GM20000 (cell line): ENCODE data around the gene TBCE.

Source experiments
- DNase-seq: peaks from one replicate; pipeline ENCODE4 v3.0.0; 2012; ENCODE audit warnings: low spot score
- CTCF ChIP-seq: IDR thresholded peaks from 2 replicates; pipeline ENCODE4 v1.5.1; 2012; ENCODE audit warnings: mild to moderate bottlenecking, control low read depth; ENCODE audit errors: extremely low read depth, missing control alignments

TBCE gene

DNA sequence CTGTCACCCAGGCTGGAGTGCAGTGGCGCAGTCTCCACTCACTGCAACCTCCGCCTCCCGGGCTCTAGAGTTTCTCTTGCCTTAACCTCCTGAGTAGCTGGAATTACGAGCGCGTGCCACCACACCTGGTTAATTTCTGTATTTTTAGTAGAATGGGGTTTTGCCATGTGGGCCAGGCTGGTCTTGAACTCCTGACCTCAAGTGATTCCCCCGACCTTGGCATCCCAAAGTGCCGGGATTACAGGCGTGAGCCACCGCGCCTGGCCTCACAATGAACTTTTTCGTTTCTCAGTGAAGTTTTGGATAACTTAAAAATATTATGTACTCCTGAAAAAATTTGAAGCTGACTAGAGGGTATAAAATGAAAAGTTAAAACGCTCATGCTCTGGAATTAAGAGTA, 59.5 kb downstream of the TBCE start:
- no peak for TF ChIP-seq CTCF
- DNase-seq = no peak

- no peak for TF ChIP-seq CTCF
- DNase-seq = no peak
Observed at GRCh38 chr1:235427447-235427846, 60.2 kb downstream of the TBCE start.

DNA sequence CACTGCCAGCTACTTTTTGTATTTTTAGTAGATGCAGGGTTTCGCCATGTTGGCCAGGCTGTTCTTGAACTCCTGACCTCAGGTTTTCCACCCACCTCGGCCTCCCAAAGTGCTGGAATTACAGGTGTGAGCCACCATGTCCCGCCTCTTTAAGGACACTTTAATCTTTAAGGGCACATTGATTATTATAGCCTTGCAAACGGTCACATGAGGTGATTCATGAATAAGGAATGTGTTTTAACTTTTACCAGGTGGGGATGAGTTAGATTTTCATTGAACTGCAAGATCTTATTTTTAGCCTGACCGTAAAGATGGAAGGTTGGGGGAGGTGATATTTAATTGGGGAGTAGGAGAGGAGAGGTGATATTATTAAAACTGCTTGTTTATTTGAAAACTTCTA, 61.9 kb downstream of the TBCE start:
- DNase-seq = no peak
- no peak for TF ChIP-seq CTCF

DNA sequence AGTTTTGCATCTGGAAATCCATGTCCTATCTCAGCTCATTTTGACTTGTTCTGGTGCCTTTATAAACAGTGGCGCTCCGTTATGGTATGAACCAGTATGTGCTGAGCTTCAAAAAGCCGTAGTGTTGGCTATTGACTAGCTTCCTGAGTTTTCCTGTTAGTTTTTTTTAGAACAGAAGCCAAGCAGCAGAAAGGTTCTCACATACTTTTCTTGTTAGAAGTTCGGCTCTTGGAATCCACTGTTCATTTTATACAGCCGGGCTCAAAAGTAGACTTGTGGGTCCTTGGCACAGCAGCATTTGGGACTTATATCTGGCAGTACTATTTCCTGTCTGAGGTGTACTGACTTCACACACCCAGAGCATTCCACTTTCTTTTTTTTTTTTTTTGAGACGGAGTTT, 63.8 kb downstream of the TBCE start:
- no peak for DNase-seq
- no peak for TF ChIP-seq CTCF

- no peak for DNase-seq
- no peak for TF ChIP-seq CTCF
Observed at GRCh38 chr1:235434001-235434400, 66.8 kb downstream of the TBCE start.

DNA sequence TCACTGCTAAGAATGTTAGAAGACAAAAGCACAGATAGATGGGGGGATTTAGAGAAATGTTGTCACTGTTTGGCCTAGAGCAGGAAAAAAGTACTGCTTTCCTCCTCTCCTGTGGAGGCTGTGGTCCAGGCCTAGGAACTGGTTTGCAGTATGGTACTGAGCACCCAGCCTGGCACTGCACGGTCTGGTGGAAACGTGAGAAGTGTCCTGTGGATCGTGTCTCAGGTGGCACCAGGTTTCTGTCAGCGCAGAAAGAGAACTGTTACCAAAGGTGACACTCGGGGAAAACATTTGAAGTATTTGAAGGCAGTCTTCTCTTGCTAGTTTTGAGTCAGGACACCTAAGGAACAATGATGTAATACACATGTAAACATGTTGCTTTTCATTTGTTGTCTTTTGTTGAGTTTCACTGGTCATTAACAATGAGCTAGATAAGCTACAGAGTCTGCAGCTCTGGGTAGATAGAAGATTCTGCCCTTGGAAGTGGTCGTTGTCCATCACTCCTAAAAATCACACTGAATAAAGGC, 74.0 kb downstream of the TBCE start:
- DNase-seq = no peak
- no peak for TF ChIP-seq CTCF

DNA sequence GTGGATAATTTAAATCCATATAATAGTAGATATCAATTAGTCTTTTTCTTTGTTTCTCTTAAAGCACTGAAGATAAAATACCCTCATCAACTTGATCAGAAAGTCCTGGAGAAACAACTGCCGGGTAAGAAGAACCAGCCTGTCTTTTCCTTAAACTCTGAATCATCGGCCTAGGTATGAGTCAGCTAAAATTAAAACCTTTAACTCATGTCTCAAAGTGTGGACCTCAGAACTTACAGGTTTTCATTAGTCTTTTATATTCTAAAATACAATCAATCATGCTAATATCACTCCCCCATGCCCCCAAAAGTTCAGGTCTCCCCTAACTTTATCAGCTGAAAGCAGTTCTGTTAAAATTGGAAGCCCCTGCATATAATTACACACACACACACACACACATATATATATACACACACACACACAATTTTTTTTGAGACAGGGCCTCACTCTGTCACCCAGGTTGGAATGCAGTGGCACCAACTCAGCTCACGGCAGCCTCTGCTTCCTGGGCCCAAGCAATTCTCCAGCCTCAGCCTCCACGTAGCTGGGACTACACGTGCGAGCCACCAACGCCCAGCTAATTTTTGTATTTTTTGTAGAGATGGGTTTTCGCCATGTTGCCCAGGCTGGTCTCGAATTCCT, 75.7 kb downstream of the TBCE start:
- TF ChIP-seq CTCF = no peak
- DNase-seq = no peak
